K562 (cell line): Measurements from ENCODE around the gene PPDPF. TPM values are rescaled to one million over a fixed set of nuclear protein-coding genes. Genes with fewer than 3 reads are reported as not detected.

ENCODE experiments used
- ATAC-seq: fragments of 200-7000 bp; cut with Tn5 transposase; 3 replicates; pipeline ENCODE4 v1.9.1; 2020; ENCODE audit warnings: moderate library complexity
- BruUV-seq: library from RNA; stranded (reverse); fragments of 400-500 nt; replicated peaks from 2 replicates; lab custom pipeline; 2021; lab: Mats Ljungman, UMichigan
- CTCF ChIA-PET: fragments of 300-600 bp; formaldehyde crosslinking; extraction: SDS; loops from one replicate; lab custom pipeline; 2021; ENCODE audit warnings: low intra/inter-chr PET ratio; lab: Yijun Ruan, JAX
- POLR2A ChIA-PET: fragments of 300-600, 350-650 bp; sonication (Branson Sonifier 250); formaldehyde crosslinking; extraction: SDS; loops from one replicate; lab custom pipeline; 2021; ENCODE audit warnings: antibody characterized with exemption, inconsistent platforms; lab: Yijun Ruan, JAX
- DNase-seq, 4 experiments: peaks; one replicate each; pipeline versions ENCODE4 v3.0.0 to v3.0.0-alpha.2; 2011 to 2018; ENCODE audit warnings: low spot score in 3 of 4, mixed read lengths in 3 of 4; ENCODE audit errors: extremely low read depth in 1 of 4
- FAIRE-seq: peaks from 2 replicates; lab custom pipeline; 2011; peaks lifted over from hg19 to GRCh38; lab: Jason Lieb, UNC
- H2AFZ ChIP-seq: 2 replicates; pipeline ENCODE4 v1.6.0; 2011; ENCODE audit warnings: low read depth, low read length, control low read depth, inconsistent platforms
- H3K27ac ChIP-seq: fragments of 200-600 bp; 3 replicates; pipeline ENCODE4 v1.8.0; 2011; ENCODE audit warnings: low read depth, mild to moderate bottlenecking, control low read depth, inconsistent platforms, low read length, moderate library complexity, mixed read lengths; ENCODE audit errors: extremely low read depth
- H3K27me3 ChIP-seq, 2 experiments: fragments of 300-600 bp in 1 of 2; 2 replicates in 1 of 2; 3 replicates in 1 of 2; pipeline versions ENCODE4 v1.6.0 to v1.8.0; 2011; ENCODE audit warnings: inconsistent platforms in 2 of 2, low read length in 2 of 2, mild to moderate bottlenecking in 1 of 2, mixed read lengths in 1 of 2, moderate library complexity in 1 of 2; ENCODE audit not compliant: control insufficient read depth in 2 of 2, insufficient read depth in 2 of 2
- H3K36me3 ChIP-seq: fragments of 300-600 bp; 3 replicates; pipeline ENCODE4 v1.8.0; 2011; ENCODE audit warnings: mild to moderate bottlenecking, low read length, inconsistent platforms; ENCODE audit not compliant: control insufficient read depth, insufficient read depth
- H3K4me1 ChIP-seq, 2 experiments: fragments of 200-600 bp in 1 of 2; replicated peaks in 1 of 2; 2 replicates in 1 of 2; 3 replicates in 1 of 2; pipeline versions ENCODE4 v1.5.1 to v1.8.0; 2011; ENCODE audit warnings: inconsistent platforms in 2 of 2, low read length in 2 of 2, mild to moderate bottlenecking in 1 of 2, mixed read lengths in 1 of 2, moderate library complexity in 1 of 2; ENCODE audit not compliant: control insufficient read depth in 2 of 2, insufficient read depth in 2 of 2
- H3K4me2 ChIP-seq: 2 replicates; pipeline ENCODE4 v1.6.1; 2011; ENCODE audit warnings: low read length, control low read depth, inconsistent platforms, mixed read lengths; ENCODE audit not compliant: insufficient read depth
- H3K4me3 ChIP-seq: fragments of 200-600 bp; sonication (generic), shearing (Covaris generic); 2 replicates; pipeline ENCODE4 v1.5.1; 2016; ENCODE audit warnings: control low read depth, inconsistent platforms
- H3K79me2 ChIP-seq: fragments of 200-600 bp; 3 replicates; pipeline ENCODE4 v1.8.0; 2011; ENCODE audit warnings: low read length, inconsistent platforms; ENCODE audit not compliant: control insufficient read depth, insufficient read depth
- H3K9ac ChIP-seq, 2 experiments: 2 replicates each; pipeline versions ENCODE4 v1.6.0 to v1.6.1; 2011; ENCODE audit warnings: low read depth in 2 of 2, low read length in 2 of 2, control low read depth in 1 of 2, inconsistent platforms in 1 of 2, mild to moderate bottlenecking in 1 of 2, mixed read lengths in 1 of 2; ENCODE audit not compliant: insufficient read depth in 1 of 2
- H3K9me1 ChIP-seq: one replicate; pipeline ENCODE4 v1.6.0; 2011; ENCODE audit warnings: inconsistent platforms, mild to moderate bottlenecking, low read length, moderate library complexity; ENCODE audit not compliant: control insufficient read depth, insufficient read depth
- H3K9me3 ChIP-seq: replicated peaks from 2 replicates; pipeline ENCODE4 v1.5.1; 2011; ENCODE audit warnings: low read depth, low read length, inconsistent platforms; ENCODE audit not compliant: control insufficient read depth, insufficient read depth
- H4K20me1 ChIP-seq: replicated peaks from 2 replicates; pipeline ENCODE4 v1.6.1; 2011; ENCODE audit warnings: low read length, inconsistent platforms, mixed read lengths; ENCODE audit not compliant: control insufficient read depth, insufficient read depth
- CHD1 ChIP-seq: fragments of 200-600 bp; sonication (generic); IDR thresholded peaks from one replicate; pipeline ENCODE4 v1.6.1; 2012; ENCODE audit warnings: mild to moderate bottlenecking, moderate library complexity, low read length, inconsistent platforms
- MEF2D ChIP-seq: conservative IDR thresholded peaks from 2 replicates; pipeline ENCODE4 v1.6.1; 2016; ENCODE audit warnings: low read depth, missing genetic modification characterization, missing compliant biosample characterization
- MNT ChIP-seq, 2 experiments: fragments of 450-650 bp; conservative IDR thresholded peaks; 2 replicates each; pipeline ENCODE4 v1.6.1; 2017; ENCODE audit warnings: mild to moderate bottlenecking in 2 of 2, moderate library complexity in 2 of 2
- MYC ChIP-seq, 2 experiments: fragments of 250-450 bp in 1 of 2; sonication (Bioruptor Pico) in 1 of 2; IDR thresholded peaks; 2 replicates each; pipeline versions ENCODE4 v1.5.1 to v1.6.1; 2012 to 2021; ENCODE audit warnings: low read depth in 2 of 2, borderline replicate concordance in 1 of 2, improper control_type of control experiment in 1 of 2, low read length in 1 of 2, mild to moderate bottlenecking in 1 of 2, moderate library complexity in 1 of 2
- PCBP1 ChIP-seq: fragments of 200-400 bp; formaldehyde crosslinking; IDR thresholded peaks from 2 replicates; pipeline ENCODE4 v1.6.1; 2018; ENCODE audit warnings: mild to moderate bottlenecking, low read depth, low read length; ENCODE audit not compliant: poor library complexity, severe bottlenecking
- RBFOX2 ChIP-seq: fragments of 200-400 bp; formaldehyde crosslinking; IDR thresholded peaks from 2 replicates; pipeline ENCODE4 v1.6.1; 2017; ENCODE audit warnings: low read depth, mild to moderate bottlenecking, low read length, moderate library complexity
- WGBS: fragments of 100-300 bp; shearing (Covaris generic); methylation state at CpG from one replicate; pipeline ENCODE4 v1.1.6; 2016; ENCODE audit warnings: low coverage, mixed read lengths; ENCODE audit not compliant: insufficient coverage; ENCODE audit errors: missing lambda C conversion rate; 5-methylcytosine and 5-hydroxymethylcytosine counted together
- in situ Hi-C: fragments of 300-500 bp; cut with MboI; formaldehyde crosslinking; loops from 4 replicates; pipeline ENCODE4 v1.15.0; 2018; ENCODE audit warnings: inconsistent platforms, mixed read lengths
- intact Hi-C: fragments of 100-400 bp; cut with micrococcal nuclease; formaldehyde crosslinking; loops from 2 replicates; pipeline ENCODE4 v1.14.2; 2022
- polyA plus RNA-seq, 8 experiments: library from polyadenylated mRNA; depleted of rRNA in 4 of 8; stranded (reverse) in 5 of 8; unstranded in 3 of 8; fragments of >200 nt; fragmentation: Nextera tagmentation in 2 of 8; fragmentation: Illumina TruSeq in 1 of 8; extraction: Ambion mirVana in 2 of 8; extraction: Trizol in 1 of 8; gene quantifications; 2 replicates each; pipeline versions ENCODE4 v1.2.1 to v1.2.3, GENCODE V29; 2011 to 2014; ENCODE audit warnings: inconsistent platforms in 1 of 8, missing spikeins in 1 of 8
- total RNA-seq, 7 experiments: library from RNA; depleted of rRNA in 6 of 7; stranded (reverse); fragments of >200 nt in 6 of 7; fragmentation: Illumina TruSeq in 2 of 7; extraction: Trizol in 2 of 7; gene quantifications; 2 replicates each; pipeline versions ENCODE4 v1.2.1 to v1.2.3, GENCODE V29; 2011 to 2021; ENCODE audit warnings: low replicate concordance in 1 of 7

PPDPF gene
- total and polyA plus RNA-seq, 9 of the 15 experiments (the other 6 are each of a cell fraction or from before 2014, with no cell fraction given), result 0.77 to 233 (median 10.5) TPM

DNA sequence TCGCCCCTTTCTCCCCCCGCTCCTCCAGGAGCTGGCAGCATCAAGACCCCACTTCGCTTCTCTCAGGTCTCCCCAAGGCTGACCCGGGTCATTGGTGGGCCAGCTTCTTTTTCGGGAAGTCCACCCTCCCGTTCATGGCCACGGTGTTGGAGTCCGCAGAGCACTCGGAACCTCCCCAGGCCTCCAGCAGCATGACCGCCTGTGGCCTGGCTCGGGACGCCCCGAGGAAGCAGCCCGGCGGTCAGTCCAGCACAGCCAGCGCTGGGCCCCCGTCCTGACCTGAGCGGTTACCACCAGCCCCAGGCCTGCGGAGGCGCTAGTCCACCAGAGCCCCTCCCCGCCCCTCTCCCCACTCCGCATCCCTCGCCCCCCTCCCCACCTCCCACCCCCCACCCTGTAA is 1.0 kb downstream of the PPDPF start:
- no peak overlapping the region for H2AFZ ChIP-seq
- no peaks in the 10 kb centered on the region for H3K9me1 ChIP-seq
- H3K9me3 ChIP-seq, result peaks cover 7% of the 10 kb centered on the region
- peak overlapping the region; percentile 85 for H3K4me3 ChIP-seq
- CTCF ChIA-PET, result no interaction called here
- peak overlapping the region; percentile 96 for H3K27ac ChIP-seq
- POLR2A ChIA-PET, result interaction anchor here (0.6 to 1.7 kb wide), 22 partner anchors 8 to 1823 kb away, joined by 3 to 19 read pairs (median 4); partner anchors contain the start of genes DNAJC5, SRMS and TCEA2
- ATAC-seq (no peak), DNase-seq (peak in 2 of 4 experiments; percentile 49 to 52), FAIRE-seq (no peak)
- whole genome bisulfite sequencing, result 75% methylated on average over 11 of the region's 23 CpGs
- H3K79me2 ChIP-seq, result peaks cover 14% of the 10 kb centered on the region
- intact Hi-C loops (no loop called here), in situ Hi-C loops (no loop called here)
- H3K27me3 ChIP-seq, result peaks cover 21 to 29% of the 10 kb centered on the region in 2 experiments
- H3K4me2 ChIP-seq, result peak overlapping the region; percentile 89
- H3K9ac ChIP-seq, result peak overlapping the region; percentile 79 to 98
- TF ChIP-seq MEF2D (no peak), RBFOX2 (peak; percentile 46), MNT (conservative IDR thresholded peaks at IDR 0.05) (no peak), CHD1 (peak; percentile 16), PCBP1 (peak; percentile 73), MYC (IDR thresholded peaks at IDR 0.05; ENCODE audit: low read depth, low read length) (no peak), MYC (CRISPR knock-in tag; IDR thresholded peaks at IDR 0.05; ENCODE audit: borderline replicate concordance, low read depth) (0 out of 2 replicates have a peak, but pooled peaks have one; percentile 3)
- H3K36me3 ChIP-seq, result peaks cover 23% of the 10 kb centered on the region; the same call in 2 of the 3 replicates
- no peaks in the 10 kb centered on the region for H4K20me1 ChIP-seq
- peaks cover 10 to 57% of the 10 kb centered on the region in 2 experiments for H3K4me1 ChIP-seq
- no TSS peak for BruUV-seq
